HepG2 (cell line): ENCODE results near the gene DOCK3.

ENCODE experiments used
- KLF6 ChIP-seq: IDR thresholded peaks from 2 replicates; pipeline ENCODE4 v1.8.0; 2016; ENCODE audit warnings: missing biosample characterization, missing genetic modification reagents
- ZNF274 ChIP-seq: sonication (generic); formaldehyde crosslinking; IDR thresholded peaks from 2 replicates; pipeline ENCODE4 v1.5.1; 2020; ENCODE audit warnings: mild to moderate bottlenecking, missing genetic modification reagents
- ZNF282 ChIP-seq: fragments of 450-650 bp; IDR thresholded peaks from 2 replicates; pipeline ENCODE4 v1.6.1; 2018; ENCODE audit not compliant: partially characterized antibody
- ZNF782 ChIP-seq: sonication (generic); formaldehyde crosslinking; IDR thresholded peaks from 2 replicates; pipeline ENCODE4 v1.4.0; 2020; ENCODE audit warnings: missing genetic modification reagents, mild to moderate bottlenecking, borderline replicate concordance

DNA sequence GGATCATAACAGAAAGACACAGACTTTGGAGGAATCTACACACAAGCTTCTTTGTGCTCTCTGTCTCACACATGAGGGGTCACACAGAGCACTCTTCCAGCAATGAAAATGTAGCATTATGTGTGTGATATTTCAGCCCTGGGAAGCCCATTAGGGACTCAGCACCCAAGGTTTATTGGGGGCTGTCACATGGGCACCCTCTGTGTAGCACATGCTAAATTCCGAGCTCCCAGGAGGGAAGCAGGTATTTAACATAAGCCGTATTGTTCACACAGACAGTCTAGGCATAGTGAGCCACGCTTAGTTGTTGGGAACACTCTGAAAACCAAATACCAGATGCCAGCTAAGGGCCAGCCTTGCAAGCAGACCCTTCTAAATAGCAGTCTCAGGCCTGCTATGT lies 448.8 kb downstream of the DOCK3 start:
- TF ChIP-seq ZNF282 (no peak), ZNF782 (no peak), ZNF274 (CRISPR knock-in tag) (no peak), KLF6 (CRISPR knock-in tag) (no peak)
